NCI-H146 (cell line): Measurements from ENCODE around the gene MYOM1.
"Not testable (repeated sequence)": the region's sequence is repeated elsewhere in the genome, so short reads cannot be mapped to it uniquely, and the experiment has no call there.

Experiments used
- DNase-seq: peaks from one replicate; lab custom pipeline; 2025; lab: John Stamatoyannopoulos, UW

The MYOM1 gene

DNA sequence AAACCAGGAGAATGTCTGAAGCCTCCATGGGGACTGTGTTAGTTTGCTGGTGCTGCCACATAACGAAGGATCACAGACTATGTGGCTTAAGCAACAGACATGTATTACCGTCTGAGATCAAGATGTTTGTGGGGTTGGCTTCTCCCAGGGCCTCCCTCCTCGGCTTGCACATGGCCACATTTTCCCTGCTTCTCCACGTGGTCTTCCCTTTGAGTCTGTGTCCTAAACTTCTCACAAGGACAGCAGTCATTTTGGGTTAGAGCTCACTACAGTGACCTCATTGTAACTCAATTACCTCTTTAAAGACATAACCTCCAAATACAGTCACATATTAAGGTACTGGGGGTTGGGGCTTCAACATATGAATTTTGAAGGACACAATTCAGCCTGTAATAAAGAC lies 162.2 kb downstream of the MYOM1 start:
- no peak for DNase-seq

DNA sequence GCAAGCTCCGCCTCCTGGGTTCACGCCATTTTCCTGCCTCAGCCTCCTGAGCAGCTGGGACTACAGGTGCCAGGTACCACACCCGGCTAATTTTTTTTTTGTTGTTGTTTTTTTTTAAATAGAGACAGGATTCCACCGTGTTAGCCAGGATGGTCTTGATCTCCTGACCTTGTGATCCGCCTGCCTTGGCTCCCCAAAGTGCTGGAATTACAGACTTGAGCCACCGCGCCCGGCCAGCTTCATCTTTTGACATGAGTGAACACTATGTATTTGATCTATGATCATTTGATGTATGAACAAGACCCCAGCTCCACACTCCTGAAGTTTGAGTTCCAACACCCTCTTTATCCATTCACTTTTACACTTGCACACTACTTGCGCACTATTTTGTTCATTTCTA lies 163.5 kb downstream of the MYOM1 start:
- DNase-seq, result no peak

- DNase-seq, result no peak
These were observed 164.0 kb downstream of the MYOM1 start for GRCh38 chr18:3055816-3056215.

DNA sequence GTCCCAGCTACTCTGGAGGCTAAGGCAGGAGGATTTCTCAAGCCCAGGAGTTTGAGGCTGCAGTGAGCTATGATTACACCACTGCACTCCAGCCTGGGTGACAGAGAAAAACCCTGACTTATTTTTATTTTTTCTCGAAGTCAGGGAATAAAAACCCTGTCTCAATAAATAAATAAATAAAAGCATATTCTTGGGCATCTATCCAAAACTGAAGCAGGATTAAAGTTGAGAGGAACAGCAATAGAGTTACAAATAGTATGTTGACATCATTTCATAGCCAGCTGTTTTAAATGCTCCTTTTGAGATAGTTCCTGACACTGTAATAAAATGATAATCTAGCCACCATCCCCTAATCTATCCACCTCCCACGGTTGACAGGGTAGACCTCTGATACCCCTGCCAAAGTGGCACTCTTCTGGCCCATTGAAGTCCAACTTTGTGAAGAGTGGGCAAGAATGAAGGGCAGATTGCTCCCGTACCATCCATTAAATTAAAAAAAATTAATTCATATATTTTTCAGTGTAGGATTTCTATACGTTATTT lies 164.5 kb downstream of the MYOM1 start:
- no peak for DNase-seq

DNA sequence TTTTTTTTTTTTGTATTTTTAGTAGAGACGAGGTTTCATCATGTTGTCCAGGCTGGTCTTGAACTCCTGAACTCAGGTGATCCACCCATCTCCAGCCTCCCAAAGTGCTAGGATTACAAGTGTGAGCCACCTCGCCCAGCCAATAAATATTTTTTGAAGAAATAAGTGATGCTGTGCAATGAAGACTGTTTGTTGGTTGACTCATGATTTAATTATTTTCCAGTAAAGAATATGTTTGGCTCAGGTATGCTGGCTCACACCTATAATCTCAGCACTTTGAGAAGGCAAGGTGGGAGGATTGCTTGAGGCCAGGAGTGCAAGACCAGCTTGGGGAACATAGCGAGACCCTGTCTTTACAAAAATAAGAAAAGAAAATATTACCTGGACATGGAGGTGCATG lies 165.0 kb downstream of the MYOM1 start:
- DNase-seq, result no peak

DNA sequence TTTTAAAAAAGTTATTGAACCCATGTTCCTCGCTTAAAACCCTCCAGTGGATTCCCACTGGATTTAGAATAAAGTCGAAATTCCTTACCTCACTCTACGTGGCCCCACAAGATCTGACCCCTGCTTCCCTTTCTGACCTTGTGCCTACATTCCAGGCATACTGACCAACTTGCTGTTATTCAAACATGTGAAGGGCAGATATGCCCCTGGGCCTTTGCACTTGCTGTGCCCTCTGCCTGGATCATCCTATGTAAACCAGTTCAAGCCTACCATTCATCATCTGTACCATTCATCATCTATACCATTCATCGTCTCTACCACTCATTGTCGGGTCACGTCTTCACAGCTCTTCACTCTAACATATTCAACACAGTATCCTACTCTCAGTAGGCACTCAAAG lies 165.6 kb downstream of the MYOM1 start:
- no peak for DNase-seq

DNA sequence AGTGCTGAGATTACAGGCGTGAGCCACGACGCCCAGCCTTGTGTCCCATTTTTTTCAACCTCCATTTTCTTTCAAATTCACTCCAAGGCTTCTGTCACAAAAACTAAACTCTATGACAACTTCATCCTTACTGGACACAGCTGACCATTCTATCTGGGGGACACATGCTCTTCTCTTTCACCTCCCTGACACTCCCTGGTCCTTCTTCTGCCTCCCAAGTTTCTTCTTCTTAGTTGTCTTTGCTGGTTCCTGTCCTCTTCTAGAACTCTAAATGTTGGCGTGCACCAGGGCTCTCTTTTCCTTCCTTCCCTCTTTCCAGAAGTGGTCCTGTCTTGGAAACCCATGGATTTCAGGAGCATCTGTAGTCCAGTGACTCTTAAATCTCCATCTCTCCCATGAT lies 166.7 kb downstream of the MYOM1 start:
- DNase-seq, result no peak

- no peak for DNase-seq
These were observed 167.4 kb downstream of the MYOM1 start for GRCh38 chr18:3052411-3052758.

- DNase-seq, result peak; percentile 34
These were observed 167.9 kb downstream of the MYOM1 start for GRCh38 chr18:3051718-3052410.

DNA sequence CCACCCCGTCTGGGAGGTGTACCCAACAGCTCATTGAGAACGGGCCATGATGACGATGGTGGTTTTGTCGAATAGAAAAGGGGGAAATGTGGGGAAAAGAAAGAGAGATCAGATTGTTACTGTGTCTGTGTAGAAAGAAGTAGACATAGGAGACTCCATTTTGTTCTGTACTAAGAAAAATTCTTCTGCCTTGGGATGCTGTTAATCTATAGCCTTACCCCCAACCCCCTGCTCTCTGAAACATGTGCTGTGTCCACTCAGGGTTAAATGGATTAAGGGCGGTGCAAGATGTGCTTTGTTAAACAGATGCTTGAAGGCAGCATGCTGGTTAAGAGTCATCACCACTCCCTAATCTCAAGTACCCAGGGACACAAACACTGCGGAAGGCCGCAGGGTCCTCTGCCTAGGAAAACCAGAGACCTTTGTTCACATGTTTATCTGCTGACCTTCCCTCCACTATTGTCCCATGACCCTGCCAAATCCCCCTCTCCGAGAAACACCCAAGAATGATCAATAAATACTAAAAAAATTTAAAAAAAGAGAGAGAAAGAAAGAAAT lies 169.8 kb downstream of the MYOM1 start:
- not testable (repeated sequence) for DNase-seq

- DNase-seq, result no peak
These were observed 170.9 kb downstream of the MYOM1 start for GRCh38 chr18:3048820-3049349.

GRCh38 chr18:3048121-3048520 lies 171.6 kb downstream of the MYOM1 start:
- peak; percentile 22 for DNase-seq

DNA sequence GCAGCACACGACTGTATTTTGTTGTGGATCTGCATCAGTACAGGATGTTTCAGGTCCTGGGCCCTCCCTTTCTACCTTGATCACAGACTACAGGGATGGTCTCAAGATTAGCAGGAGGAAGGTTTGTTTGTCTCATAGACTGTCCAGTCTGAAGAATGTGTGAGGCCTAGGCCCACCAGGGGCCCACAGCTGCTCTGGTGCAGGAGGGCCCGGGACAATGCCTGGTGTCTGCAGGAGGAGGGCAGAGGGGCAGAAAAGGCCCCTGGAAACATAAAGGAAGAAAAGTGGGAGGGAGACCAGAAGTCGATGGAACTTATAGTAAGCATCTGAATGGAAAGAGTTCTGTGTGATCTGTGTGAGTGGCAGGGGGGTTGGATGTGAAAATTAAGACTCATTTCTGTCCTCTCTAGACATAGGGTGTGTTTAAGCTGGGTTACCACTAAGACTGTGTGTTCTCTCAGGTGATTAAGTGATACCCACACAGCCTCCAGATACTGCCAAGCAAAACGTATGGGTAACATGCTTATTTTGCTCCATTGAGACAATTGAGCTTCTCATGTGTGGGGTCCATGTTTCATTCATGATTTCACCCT lies 173.5 kb downstream of the MYOM1 start:
- DNase-seq, result no peak

- peak; percentile 17 for DNase-seq
These were observed 174.7 kb downstream of the MYOM1 start for GRCh38 chr18:3044931-3045698.

DNA sequence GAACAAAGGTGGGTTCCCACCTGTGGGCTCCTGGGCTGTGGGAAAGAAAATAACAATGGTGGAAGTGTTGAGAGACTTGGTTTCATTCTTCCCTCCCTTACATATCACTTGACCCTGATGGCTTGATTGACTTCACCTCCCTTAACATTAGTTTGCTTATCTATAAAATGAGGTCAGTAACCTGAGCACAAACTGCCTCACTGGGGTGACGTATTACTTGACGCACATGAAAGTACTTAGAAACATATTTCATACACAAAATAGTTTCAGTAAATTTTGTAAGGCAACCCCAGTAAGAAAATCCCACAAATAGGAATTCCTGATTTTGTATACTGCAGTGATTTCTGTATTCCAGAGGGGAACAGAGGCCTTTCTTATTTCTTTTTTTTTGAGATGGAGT lies 177.4 kb downstream of the MYOM1 start:
- DNase-seq, result no peak

DNA sequence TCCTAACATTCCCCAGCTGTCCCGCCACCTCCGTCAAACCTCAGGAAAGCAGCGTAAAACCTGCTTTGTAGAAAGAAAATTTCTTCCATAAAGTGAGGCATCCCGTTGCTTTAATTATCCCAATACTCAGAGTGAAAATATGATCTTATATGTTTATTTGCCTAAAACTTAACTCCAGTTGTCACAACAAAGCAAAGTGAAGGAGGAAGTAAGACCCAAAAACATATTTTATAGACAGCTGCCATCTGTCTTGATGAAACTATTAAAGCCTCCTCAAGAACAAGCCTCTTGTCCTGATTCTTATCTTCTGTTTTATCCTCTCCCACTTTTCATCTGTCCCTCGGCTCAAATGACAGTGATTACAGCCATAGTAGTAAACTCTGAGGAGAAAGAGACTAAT lies 177.9 kb downstream of the MYOM1 start:
- DNase-seq, result no peak

DNA sequence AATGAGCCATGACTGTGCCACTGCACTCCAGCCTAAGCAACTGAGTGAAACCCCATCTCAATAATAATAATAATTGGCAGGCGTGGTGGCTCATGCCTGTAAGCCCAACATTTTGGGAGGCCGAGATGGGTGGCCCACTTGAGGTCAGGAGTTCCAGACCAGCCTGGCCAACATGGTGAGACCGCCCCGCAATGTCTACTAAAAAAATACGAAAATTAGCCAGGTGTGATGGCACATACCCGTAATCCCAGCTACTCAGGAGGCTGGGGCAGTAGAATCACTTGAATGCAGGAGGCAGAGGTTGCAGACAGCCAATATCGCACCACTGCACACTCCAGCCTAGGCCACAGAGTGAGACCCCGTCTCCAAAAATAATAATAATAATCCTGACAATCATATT lies 178.9 kb downstream of the MYOM1 start:
- no peak for DNase-seq

DNA sequence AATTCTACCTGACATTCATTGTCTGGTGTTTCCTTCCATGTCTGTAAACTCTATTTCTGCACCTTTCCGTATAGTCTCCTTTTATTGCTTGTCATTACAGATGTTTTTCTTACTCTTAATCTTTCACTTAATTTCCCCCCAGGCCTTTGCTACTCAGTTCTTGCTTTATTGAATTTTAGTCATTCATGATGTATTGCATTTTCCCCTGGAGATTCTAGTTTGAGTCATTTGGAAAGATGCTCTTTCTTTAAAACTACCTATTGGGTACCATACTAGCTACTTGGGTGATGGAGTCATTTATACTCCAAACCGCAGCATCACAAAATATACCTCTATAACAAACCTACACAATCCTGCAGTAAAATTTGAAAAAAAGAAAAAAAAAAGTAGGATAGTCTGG lies 179.6 kb downstream of the MYOM1 start:
- no peak for DNase-seq

DNA sequence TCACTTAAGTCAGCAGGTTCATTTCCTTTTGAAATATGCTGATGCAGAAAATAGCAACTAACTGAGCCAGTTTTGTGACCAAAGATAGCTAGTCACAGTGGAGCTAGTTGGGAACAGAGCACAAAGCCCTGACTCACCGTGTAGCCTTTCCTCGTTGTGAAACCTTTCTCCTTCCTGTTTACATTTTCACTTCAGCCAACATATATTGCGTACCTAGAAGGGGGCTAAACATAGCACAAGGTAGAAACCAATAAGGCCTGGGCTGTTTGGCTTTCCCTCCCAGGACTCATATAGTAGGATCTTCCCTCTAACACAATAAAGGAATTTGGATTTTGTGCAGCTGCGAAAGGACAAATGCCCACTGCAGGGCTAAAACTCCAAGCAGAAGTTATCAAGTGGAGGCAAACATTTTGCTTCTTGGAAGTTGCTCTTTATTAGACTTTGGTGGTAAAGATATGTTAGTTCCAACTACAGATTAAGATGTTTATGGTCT lies 182.3 kb downstream of the MYOM1 start:
- peak; percentile 35 for DNase-seq

GRCh38 chr18:3036108-3036507 lies 183.7 kb downstream of the MYOM1 start:
- DNase-seq, result peak; percentile 63

GRCh38 chr18:3035635-3036034 lies 184.1 kb downstream of the MYOM1 start:
- no peak for DNase-seq

- DNase-seq, result no peak
These were observed 187.0 kb downstream of the MYOM1 start for GRCh38 chr18:3032721-3033120.
